SHP77 (cell line): ENCODE results near the gene ATP6V1G1.

ENCODE experiments used
- DNase-seq, 2 experiments: peaks; one replicate each; lab custom pipeline; 2025; lab: John Stamatoyannopoulos, UW

ATP6V1G1 gene

DNA sequence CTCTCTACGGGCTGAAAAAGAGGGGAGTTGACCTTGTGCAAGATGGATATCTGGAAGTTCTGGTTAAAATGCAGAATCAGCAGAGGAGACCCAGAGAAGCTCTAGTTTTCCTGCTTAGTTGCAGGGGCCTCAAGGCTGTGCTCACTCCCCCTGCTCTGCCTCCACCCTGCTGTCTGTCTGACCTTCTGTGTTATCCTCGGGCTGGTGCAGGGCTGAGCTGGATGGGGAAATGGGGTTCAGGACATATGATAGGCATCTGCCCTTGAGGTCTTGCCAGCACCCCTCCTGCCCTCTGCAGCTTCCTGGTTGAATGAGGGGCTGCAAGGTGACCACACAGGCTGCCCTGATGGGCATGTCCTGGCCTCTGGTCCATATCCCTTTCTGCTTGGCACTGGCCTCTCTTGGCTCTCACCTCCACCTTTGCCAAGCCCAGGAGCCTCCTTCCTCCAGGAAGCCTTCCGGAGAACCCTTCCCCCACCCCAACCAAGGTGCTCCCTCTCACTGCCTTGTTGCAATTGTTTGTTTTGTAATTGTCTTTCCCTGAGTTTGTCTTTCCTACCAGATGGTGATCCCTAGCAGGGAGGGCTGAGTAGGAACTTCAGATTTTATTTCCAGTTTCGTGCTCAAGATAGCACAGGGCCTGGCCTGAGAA is 24.8 kb downstream of the ATP6V1G1 start:
- peak in 1 of 2 experiments; percentile 3 for DNase-seq

DNA sequence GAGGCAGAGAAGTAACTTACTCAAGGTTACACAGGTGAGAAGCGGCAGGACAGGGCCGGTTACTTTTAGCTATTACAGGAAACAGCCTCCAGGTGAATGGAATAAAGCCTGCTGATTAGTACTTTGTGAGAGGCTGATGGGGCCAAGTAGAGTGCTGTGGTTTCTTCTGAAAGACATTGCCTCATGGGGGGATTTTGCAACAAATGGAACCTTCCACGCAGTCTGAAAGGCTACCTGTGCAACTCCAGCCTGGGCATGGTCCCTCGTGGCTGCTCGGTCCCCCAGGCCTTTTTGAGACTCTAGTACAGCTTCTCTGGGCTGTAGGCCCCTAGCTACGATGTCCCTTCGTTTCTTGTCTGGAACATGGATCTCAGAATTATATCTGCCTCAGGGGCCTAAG is 25.5 kb downstream of the ATP6V1G1 start:
- DNase-seq: no peak

DNA sequence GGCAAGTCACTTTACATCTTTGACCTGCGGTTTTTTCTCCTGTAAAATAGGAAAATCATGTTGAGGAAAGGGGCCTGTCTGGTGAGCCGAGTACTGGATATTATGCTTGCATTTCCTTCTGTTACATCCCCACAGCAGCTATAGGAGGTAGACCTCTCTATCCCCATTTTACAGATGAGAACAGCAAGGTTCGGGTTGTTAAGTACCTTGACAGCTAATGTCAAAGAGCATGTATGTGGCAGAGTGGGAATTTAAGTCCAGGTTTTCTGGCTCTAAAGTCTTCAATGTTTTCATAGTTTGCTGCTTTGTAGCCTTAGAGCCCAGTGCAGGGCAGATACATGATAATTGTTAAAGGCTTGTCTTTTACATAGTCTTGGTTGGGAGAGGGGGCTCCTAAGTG is 26.4 kb downstream of the ATP6V1G1 start:
- no peak for DNase-seq

DNA sequence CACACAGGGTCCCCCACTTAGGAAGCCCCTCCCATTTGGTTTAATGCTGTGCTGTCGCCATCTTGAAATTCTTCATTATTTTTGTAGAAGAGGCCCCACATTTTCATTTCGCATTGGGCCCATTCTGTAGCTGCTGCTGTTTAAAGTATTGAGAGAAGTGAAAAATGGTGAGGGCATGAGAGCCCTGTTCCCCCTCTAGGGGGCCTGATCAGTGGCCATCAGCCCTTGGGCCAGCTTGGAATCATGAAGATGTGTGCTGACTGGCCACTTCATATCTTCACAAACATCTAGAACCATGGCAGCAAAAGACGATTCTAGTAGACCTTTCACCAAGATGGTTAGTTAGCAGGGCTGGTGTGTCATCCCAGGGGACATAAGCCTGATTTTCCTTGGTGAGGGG is 26.8 kb downstream of the ATP6V1G1 start:
- no peak for DNase-seq

DNA sequence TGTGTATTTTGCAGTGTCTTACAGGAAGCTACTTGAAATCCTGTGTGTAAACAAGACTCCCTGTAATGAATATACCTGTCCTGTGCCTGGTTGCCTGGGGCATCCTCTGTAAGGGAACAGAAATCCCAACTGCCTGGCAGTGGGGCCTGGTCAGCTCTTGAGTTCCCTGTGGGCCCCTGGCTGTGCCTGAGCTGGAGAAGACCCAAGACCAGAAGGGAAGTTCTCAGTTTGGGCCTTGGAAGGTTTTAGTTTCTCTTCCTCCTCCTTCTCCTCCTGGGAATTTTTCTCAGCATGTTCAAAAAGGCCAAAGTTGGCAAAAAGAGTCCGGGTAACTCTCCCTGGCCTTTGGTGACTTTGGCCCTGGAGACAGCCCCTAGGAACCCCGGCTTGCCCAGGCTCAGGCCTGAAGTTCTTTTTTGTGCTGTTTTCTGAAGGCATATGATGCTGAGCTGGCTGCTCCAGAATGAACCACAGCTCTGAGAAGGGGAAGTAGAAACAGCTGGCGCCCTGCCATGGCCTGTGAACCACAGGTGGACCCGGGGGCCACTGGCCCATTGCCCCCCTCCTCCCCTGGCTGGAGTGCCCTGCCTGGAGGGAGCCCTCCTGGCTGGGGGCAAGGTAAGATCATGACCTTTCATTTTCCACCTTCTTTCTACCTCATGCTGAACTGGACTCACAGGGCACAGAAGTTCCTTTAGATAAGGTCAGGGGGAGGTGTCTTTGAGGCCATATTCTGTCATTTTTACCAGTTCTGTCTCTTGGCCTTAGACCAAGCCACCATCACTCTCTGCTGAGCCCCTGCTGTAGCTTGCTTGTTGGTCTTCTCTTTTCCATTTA is 29.3 kb downstream of the ATP6V1G1 start:
- peak in 1 of 2 experiments; percentile 3 for DNase-seq

DNA sequence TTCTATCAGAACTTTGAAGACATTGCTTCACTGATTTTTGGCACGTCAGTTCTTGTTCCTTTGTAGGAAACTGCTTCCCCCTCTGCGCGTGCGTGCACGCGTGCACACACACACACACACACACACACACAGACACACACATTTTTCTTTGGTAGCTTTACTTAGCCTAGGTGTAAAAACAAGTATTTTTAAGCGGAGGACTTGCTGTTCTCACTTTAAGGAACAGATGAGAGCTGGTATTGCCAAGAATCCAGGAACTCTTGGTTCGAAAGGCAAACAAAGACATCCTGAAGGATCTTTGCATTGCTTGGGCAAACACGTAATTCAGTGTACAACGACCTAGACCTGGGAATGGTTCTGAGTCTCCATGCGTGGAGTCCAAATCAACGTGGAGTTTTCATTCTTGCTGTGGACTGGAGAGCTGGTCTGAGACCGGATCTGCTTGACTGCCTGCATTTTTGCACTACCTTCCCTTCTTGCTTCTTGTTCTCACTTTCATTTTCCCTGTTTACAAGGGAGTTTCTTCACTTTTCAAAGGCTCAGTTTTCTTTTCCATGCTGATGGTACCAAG is 31.7 kb downstream of the ATP6V1G1 start:
- DNase-seq: no peak

DNA sequence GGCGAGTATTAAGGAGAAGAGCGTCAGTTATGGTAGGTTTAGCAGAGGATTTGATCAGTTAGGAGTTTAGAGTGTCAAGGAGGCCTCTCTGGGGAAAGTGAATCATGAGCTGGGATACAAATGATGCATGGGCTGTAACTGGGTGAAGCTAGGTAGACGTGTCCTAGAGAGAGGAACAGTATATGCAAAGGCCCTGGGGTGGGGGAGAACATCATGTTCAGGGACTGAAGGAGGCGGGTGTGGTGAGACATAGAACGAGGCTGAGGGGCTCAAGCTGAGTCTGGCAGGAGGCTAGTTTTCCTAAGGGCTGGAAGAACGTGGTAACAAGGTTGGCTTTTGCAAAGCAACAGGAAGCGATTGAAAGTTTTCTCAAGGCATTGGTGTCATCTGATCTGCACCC is 34.0 kb downstream of the ATP6V1G1 start:
- DNase-seq: no peak

DNA sequence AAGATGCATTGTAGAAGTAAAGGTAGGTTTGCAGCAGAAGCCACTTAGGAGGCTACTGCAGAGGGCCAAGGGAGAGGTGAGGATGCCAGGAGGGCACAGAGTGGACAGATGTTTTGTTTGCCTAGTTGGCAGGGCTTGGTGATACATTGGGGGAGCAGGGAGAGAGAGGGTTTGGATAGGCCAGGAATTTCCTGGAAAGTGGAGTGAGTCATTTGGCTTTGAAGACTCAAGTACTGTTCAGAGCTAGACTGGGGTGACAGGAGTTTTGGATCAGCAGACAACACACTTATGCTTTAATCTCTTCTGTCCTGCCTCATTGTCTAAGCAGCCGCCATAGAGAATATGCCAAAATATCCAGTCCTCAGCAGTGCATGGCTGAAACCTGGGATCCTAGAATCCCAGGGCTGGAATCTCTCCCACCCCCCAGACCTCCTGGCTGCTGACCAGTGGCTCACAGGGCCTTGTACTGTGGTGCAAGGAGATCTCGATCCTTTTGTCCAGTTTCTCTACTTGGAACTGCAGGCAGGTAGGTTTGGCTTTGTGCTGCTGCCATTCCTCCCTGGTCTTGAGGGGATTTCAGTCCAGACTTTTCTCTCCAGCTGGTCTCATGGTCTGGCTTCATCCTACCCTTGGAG is 34.5 kb downstream of the ATP6V1G1 start:
- DNase-seq: no peak

DNA sequence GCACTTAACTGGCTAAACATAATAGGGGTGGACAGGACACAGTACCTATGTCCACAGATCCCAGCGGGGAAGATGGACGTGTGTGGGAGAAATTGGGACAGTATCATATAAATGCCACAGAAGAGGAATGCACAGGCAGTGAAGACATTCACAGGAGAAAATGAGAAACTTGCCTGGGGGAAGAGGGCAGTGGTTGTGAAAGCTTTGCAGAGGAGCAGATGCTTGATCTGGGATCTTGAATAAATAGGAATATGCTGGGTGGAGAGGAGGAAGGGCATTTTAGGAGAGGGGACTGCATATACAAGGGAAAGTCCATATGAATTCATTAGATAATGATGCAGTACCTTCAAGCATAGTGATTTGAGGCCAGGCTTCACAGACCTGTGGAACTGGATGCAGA is 37.1 kb downstream of the ATP6V1G1 start:
- DNase-seq: no peak

DNA sequence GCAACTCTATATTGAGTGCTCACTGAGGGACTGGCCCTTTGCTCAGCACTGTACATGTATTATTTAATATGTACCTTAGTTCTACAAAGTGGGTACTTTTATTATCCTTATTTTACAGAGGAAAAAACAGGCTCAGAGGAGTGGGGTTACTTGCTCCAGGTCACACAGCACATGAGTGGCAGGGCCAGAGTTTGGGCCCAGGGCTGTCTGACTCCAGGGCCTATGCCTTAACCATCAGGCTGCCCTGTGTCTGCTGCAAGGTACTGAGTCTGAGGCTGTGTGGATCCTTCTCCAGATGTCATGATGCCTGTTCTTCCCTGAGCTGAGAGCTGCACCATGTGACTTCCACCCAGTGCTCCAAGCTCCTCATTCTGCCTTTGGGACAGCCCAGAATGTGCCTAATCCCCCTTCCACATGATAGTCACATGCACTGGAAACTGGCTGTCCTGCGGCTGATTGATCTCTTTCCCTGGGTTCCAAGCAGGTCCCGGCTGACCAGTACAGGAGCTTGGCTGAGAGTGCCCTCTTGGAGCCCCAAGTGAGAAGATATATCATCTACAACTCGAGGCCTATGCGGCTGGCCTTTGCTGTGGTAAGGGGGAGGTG is 38.9 kb downstream of the ATP6V1G1 start:
- no peak for DNase-seq

DNA sequence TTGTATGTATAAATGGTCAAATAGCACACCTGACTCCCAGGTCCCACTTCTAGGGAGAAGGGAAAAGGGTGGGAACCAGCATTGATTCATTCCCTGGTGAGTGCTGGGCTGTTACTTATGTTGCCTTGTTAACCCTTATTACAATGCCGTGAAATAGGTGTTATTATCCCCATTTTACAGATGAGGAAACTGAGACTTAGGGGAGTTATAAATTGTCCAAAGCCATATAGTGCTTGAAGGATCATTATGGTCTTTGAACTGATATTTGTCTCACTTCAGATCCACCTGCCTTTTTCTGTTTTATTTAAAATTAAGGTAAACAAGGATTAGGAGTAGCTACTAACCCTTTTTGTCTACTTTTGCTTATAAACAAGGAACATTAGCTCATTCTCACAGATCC is 40.0 kb downstream of the ATP6V1G1 start:
- no peak for DNase-seq

DNA sequence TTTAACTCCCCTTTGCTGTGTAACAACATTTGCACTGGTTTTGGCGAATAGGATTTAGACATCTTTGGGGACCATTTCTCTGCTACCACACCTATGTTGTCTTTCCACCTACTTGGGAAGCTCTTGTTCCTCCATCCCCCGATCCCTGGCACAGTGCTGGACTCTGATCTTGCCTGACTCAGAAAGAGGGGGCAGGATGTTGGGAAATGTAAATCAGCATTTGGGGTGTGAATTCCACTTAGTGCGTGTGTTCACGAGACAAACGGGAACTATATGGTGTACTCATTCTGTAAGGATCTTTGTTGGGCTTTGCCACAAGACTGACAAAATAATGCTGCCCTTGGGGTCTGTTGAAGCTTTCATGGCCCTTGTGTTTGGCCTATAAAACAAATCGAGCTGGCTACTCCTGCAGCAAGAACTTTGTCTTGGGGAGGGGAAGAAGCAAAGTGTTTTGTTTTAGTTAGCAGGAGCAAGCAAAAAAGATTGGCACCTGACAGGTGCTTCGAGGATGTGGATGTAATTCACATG is 42.1 kb downstream of the ATP6V1G1 start:
- DNase-seq: no peak

DNA sequence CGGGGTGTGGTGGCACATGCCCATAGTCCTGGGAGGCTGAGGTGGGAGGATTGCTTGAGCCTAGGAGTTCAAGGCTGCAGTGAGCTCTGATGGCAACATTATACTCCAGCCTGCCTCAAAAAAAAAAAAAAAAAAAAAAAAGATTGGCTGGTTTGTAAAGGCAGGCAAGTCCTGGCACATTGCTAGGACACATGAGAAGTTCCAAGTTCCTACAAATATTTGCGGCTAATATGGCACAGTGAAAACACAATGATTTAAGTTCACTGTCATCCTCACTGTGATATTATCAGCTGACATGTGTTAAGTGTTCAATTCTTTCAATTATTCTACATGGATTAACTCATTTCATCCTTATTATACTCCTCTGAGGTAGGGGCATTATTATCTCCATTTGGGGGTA is 43.6 kb downstream of the ATP6V1G1 start:
- no peak for DNase-seq

DNA sequence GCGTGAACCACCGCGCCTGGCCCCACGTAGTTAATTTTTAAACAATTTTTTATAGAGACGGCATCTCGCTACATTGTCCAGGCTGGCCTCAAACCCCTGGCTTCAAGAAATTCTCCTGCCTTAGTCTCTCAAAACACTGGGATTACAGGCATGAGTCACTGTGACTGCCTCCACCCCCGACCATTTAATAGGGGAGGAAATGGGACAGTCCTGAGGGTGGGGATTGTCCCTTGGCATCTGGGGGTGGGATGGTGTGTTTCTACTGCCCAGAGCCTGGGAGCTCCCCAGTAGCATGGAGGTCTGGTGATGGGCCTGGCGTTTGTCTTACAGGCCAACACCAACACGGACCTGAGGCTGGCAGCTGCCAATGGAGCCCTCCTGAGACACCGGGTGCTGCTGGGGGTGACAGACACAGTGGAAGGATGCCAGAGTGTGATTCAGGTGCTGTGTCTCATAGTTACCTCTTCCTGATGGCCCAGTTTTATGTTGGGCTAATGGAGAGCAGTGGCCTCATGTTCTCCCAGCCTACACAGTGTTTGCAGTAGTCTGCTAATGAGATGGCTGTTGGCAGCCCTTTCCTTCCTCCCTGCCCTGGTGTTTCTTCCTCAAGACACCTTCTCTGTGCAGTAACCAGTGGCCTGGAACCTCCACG is 46.0 kb downstream of the ATP6V1G1 start:
- DNase-seq: no peak

DNA sequence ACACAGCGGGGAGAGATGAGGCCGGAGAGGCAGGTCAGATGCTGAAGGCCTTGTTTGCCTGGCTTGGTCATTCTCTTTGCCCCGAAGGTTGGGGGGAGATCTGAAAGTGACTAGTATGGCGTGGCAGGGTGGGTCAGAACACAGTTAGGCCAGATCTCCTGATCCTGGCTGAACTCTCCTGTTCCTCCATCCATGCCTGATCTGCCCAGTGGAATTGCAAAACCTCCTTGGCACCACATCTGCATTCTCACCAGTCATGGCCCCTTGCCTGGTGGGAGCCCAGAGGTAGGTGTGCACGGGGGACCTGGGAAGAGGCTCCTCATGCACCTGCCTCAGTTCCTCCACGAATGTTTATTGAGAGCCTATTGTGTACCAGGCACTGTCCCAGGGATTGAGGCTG is 46.8 kb downstream of the ATP6V1G1 start:
- no peak for DNase-seq

DNA sequence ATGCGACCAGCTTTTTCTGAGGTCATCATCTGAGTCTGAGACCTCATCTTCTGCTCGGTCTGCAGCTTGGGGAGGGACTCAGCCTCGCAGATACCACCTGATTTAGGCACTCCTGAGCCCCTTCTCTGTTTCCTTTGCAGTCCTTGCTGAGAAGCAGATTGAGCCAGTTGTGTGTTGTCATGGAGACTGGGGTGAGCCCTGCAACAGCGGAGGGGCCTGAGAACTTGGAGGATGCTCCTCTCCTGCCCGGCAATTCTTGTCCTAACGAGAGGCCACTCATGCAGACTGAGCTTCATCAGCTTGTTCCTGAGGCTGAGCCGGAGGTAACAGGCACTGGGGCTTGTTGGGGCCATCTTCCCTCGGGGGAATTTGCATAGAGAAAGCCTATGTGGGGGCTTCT is 50.8 kb downstream of the ATP6V1G1 start:
- DNase-seq: no peak

DNA sequence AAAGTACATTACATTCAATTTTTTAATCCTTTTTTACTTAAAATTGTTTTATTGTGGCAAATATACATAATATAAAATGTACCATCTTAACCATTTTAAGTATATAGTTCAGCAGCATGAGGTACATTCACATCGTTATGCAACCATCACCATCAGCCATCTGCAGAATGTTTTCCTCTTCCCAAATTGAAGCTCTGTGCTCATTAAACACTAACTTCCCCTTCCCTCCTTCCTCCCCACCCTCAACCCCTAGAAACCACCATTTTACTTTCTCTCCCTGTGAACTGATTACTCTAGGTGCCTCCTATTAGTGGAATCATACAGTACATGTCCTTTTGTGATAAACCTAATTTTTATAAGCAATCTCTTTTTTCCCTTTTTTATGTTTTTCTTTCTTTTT is 54.4 kb downstream of the ATP6V1G1 start:
- DNase-seq: no peak

DNA sequence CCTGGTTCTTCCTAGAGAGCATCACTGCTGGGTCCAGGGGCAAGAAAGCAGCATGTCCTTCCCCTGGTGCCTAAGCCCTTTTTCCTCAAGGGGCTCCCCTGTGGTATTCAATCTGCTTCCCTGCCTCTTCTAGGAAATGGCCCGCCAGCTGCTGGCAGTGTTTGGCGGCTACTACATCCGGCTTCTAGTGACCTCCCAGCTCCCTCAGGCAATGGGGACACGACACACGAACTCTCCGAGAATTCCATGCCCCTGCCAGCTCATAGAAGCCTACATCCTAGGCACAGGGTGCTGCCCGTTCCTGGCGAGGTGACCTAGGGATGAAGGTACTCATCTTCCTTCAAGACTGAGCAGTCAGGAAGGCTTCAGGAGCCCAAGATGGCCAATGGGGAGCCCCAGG is 55.4 kb downstream of the ATP6V1G1 start:
- no peak for DNase-seq

DNA sequence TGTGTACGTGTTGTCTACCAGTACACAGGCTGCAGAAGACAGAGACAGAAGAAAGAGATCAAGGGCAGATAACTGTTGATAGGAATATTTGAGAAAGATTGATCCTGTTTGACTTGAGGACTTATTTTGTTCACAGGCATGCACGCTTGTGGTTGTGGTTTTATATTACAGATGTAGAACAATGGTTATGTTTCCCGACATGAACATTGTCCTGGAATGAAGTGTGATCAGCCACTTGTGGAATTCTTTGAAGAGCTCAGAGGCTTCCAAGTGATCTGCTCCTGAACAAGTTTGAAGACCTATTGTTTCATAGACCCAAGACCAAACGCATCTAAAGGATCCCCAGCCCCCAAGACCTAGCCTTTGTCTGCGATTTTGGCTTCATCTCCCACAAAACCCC is 56.3 kb downstream of the ATP6V1G1 start:
- no peak for DNase-seq
